WTC11 (cell line): Measurements from ENCODE around the gene CCDC6. TPM values are rescaled to one million over a fixed set of nuclear protein-coding genes. Genes with fewer than 3 reads are reported as not detected.

Experiments used
- ATAC-seq: fragments of 200-7000 bp; cut with Tn5 transposase; 2 replicates; pipeline ENCODE4 v1.10.0; 2021; ENCODE audit warnings: mild to moderate bottlenecking, moderate library complexity
- CTCF ChIA-PET: fragments of 300-600 bp; sonication (Branson Sonifier 250); formaldehyde crosslinking; loops from one replicate; lab custom pipeline; 2021; ENCODE audit warnings: antibody characterized with exemption; lab: Charles Lee
- POLR2A ChIA-PET: fragments of 350-600 bp; sonication (Branson Sonifier 250); formaldehyde crosslinking; loops from one replicate; lab custom pipeline; 2021; ENCODE audit warnings: antibody characterized with exemption; lab: Charles Lee
- DNase-seq: peaks from one replicate; pipeline ENCODE4 v3.0.0; 2021; ENCODE audit warnings: low spot score
- H3K27ac Mint-ChIP-seq: 2 replicates; pipeline ENCODE4 v1.8.0; 2021; ENCODE audit warnings: mixed read lengths
- H3K27me3 Mint-ChIP-seq: 2 replicates; pipeline ENCODE4 v1.8.0; 2021; ENCODE audit warnings: low read depth, mild to moderate bottlenecking, moderate library complexity, mixed read lengths
- H3K36me3 Mint-ChIP-seq: 2 replicates; pipeline ENCODE4 v1.8.0; 2021; ENCODE audit warnings: mixed read lengths
- H3K4me1 Mint-ChIP-seq: 2 replicates; pipeline ENCODE4 v1.8.0; 2022; ENCODE audit warnings: mixed read lengths
- H3K4me3 Mint-ChIP-seq: 2 replicates; pipeline ENCODE4 v1.8.0; 2021; ENCODE audit warnings: mild to moderate bottlenecking, moderate library complexity, mixed read lengths
- H3K9me3 Mint-ChIP-seq: 2 replicates; pipeline ENCODE4 v1.8.0; 2021; ENCODE audit warnings: mixed read lengths
- AFF4 ChIP-seq: sonication (generic); formaldehyde crosslinking; IDR thresholded peaks from 2 replicates; pipeline ENCODE4 v1.8.1; 2023; ENCODE audit warnings: mild to moderate bottlenecking, missing genetic modification reagents, borderline replicate concordance
- ATF1 ChIP-seq: sonication (generic); formaldehyde crosslinking; IDR thresholded peaks from 2 replicates; pipeline ENCODE4 v1.8.1; 2023; ENCODE audit warnings: mild to moderate bottlenecking, moderate library complexity, missing genetic modification reagents
- ELF4 ChIP-seq: sonication (generic); formaldehyde crosslinking; IDR thresholded peaks from 2 replicates; pipeline ENCODE4 v1.8.1; 2022; ENCODE audit warnings: low read depth, mild to moderate bottlenecking, moderate library complexity, missing genetic modification reagents
- ETV6 ChIP-seq: sonication (generic); formaldehyde crosslinking; IDR thresholded peaks from 2 replicates; pipeline ENCODE4 v1.8.1; 2022; ENCODE audit warnings: mild to moderate bottlenecking, missing genetic modification reagents
- FOXK1 ChIP-seq: sonication (generic); formaldehyde crosslinking; IDR thresholded peaks from 2 replicates; pipeline ENCODE4 v1.8.0; 2022; ENCODE audit warnings: mild to moderate bottlenecking, moderate library complexity, missing genetic modification reagents
- GRHL2 ChIP-seq: fragments of 250-450 bp; sonication (Bioruptor Pico); IDR thresholded peaks from 2 replicates; pipeline ENCODE4 v1.8.0; 2022; ENCODE audit warnings: mild to moderate bottlenecking, moderate library complexity; ENCODE audit not compliant: insufficient replicate concordance, severe bottlenecking
- HMGA2 ChIP-seq: fragments of 250-450 bp; sonication (Bioruptor Pico); IDR thresholded peaks from 2 replicates; pipeline ENCODE4 v1.4.0; 2021; ENCODE audit warnings: mild to moderate bottlenecking, moderate library complexity
- HMGXB4 ChIP-seq: sonication (generic); formaldehyde crosslinking; IDR thresholded peaks from 2 replicates; pipeline ENCODE4 v1.8.1; 2023; ENCODE audit warnings: mild to moderate bottlenecking, moderate library complexity, missing genetic modification reagents
- IRF2 ChIP-seq: sonication (generic); formaldehyde crosslinking; IDR thresholded peaks from 2 replicates; pipeline ENCODE4 v1.8.0; 2022; ENCODE audit warnings: low read depth, missing genetic modification reagents, borderline replicate concordance
- KAT7 ChIP-seq: sonication (generic); formaldehyde crosslinking; IDR thresholded peaks from 2 replicates; pipeline ENCODE4 v1.8.1; 2023; ENCODE audit warnings: missing genetic modification reagents, mild to moderate bottlenecking, borderline replicate concordance
- MAX ChIP-seq: sonication (generic); formaldehyde crosslinking; IDR thresholded peaks from 2 replicates; pipeline ENCODE4 v1.8.0; 2022; ENCODE audit warnings: mild to moderate bottlenecking, missing genetic modification reagents
- NR3C1 ChIP-seq: sonication (generic); formaldehyde crosslinking; conservative IDR thresholded peaks from 2 replicates; pipeline ENCODE4 v1.8.1; 2023; ENCODE audit warnings: low read depth, mild to moderate bottlenecking, missing genetic modification reagents
- OVOL2 ChIP-seq: fragments of 250-450 bp; sonication (Bioruptor Pico); IDR thresholded peaks from 2 replicates; pipeline ENCODE4 v1.9.0; 2021; ENCODE audit warnings: mild to moderate bottlenecking, borderline replicate concordance
- RELA ChIP-seq: sonication (generic); formaldehyde crosslinking; IDR thresholded peaks from 2 replicates; pipeline ENCODE4 v1.8.1; 2022; ENCODE audit warnings: missing genetic modification reagents, mild to moderate bottlenecking, borderline replicate concordance
- RORB ChIP-seq: fragments of 250-450 bp; sonication (Bioruptor Pico); IDR thresholded peaks from 2 replicates; pipeline ENCODE4 v1.9.0; 2021; ENCODE audit warnings: mild to moderate bottlenecking
- TP53 ChIP-seq: sonication (generic); formaldehyde crosslinking; IDR thresholded peaks from 2 replicates; pipeline ENCODE4 v1.8.1; 2023; ENCODE audit warnings: mild to moderate bottlenecking, missing genetic modification reagents
- ZNF263 ChIP-seq: sonication (generic); formaldehyde crosslinking; IDR thresholded peaks from 2 replicates; pipeline ENCODE4 v1.8.1; 2022; ENCODE audit warnings: low read depth, mild to moderate bottlenecking, moderate library complexity, missing genetic modification reagents
- ZNF671 ChIP-seq: fragments of 250-450 bp; sonication (Bioruptor Pico); IDR thresholded peaks from 2 replicates; pipeline ENCODE4 v1.8.0; 2021; ENCODE audit warnings: mild to moderate bottlenecking
- total RNA-seq: library from RNA; stranded (reverse); gene quantifications from 3 replicates; pipeline ENCODE4 v1.2.3, GENCODE V29; 2021
- TF ChIP-seq, protein P1 (sequence below): fragments of 250-450 bp; sonication (Bioruptor Pico); IDR thresholded peaks from 2 replicates; pipeline ENCODE4 v2.1.2; 2022; ENCODE audit warnings: mild to moderate bottlenecking, moderate library complexity
- TF ChIP-seq, protein P2 (sequence below): fragments of 250-450 bp; sonication (Bioruptor Pico); IDR thresholded peaks from 2 replicates; pipeline ENCODE4 v1.9.0; 2021; ENCODE audit warnings: mild to moderate bottlenecking, borderline replicate concordance
- TF ChIP-seq, protein P3 (sequence below): fragments of 250-450 bp; sonication (Bioruptor Pico); IDR thresholded peaks from 2 replicates; pipeline ENCODE4 v1.9.0; 2021; ENCODE audit warnings: mild to moderate bottlenecking

CCDC6 gene
- total RNA-seq, 1 experiment from 2014 or later: 55.2 TPM

DNA sequence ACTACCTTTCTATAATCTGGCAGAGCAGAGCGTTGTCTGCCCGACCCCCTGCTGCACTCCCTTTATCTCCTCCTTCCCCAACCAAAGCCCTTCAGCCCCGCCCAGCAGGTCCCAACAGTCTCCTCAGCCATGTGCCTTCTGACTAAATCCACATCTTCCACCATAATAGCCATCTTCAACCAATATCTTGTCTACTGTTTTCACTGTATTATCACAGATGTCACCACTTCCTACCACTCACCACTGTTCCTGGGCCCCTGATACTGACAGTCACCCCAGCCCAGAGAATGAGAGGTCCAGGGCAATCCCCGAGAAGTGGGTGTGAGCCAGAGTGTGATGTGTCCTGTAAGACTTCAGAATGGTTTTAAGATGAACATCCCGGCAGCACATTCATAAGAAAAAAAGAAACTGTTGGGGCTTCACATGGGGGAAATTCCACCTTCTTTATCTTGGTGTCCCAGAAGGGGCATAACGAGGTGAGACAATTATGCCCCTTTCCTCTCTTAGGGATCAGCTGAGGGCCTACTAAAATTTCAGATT, 25.3 kb downstream of the CCDC6 start (continued):
- TF ChIP-seq, protein P1, sequence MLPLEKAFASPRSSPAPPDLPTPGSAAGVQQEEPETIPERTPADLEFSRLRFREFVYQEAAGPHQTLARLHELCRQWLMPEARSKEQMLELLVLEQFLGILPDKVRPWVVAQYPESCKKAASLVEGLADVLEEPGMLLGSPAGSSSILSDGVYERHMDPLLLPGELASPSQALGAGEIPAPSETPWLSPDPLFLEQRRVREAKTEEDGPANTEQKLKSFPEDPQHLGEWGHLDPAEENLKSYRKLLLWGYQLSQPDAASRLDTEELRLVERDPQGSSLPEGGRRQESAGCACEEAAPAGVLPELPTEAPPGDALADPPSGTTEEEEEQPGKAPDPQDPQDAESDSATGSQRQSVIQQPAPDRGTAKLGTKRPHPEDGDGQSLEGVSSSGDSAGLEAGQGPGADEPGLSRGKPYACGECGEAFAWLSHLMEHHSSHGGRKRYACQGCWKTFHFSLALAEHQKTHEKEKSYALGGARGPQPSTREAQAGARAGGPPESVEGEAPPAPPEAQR (CRISPR knock-in tag): no peak
- TF ChIP-seq ZNF671 (CRISPR knock-in tag) (no peak), NR3C1 (CRISPR knock-in tag) (no peak), AFF4 (CRISPR knock-in tag) (no peak)

DNA sequence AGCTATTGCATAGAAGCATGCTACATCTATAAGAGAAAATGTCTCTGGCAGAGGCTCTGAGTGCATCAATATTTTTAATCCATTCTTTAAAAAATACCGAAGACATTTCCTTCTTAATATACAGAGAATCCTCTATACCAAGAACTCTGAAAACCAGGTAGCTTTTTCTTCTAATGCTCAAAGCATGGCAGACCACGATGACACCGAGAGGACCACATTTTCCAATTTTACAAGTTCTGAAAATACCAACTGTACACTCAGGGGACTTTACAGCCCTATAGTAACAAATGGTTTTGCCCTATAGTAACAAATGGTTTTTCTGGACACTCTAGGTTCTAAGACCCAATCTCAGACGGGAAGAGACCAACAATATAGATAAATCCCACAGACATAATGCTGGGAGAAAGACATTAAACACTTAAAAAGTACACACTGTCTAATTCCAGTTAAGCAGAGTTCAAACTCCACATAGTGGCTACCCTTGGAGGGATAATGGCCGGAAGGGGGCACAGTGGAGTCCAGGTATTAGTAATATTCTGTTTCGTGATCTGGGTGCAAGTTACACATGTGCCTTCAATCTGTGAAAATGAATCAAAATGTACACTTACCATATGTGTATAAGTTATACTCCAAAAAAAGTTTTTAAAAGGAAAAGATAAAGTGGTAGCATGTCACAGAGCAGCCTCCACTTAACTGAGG, 26.2 kb downstream of the CCDC6 start:
- ChIA-PET POLR2A (no interaction called here), CTCF (interaction anchor here (1.1 kb wide), 1 partner anchor 49 kb away, joined by 5 read pairs; no protein-coding TSS in a partner anchor)
- Mint-ChIP-seq H3K27me3 (no peaks in the 10 kb centered on the region), H3K4me3 (no peak overlapping the region), H3K4me1 (peaks cover 68% of the 10 kb centered on the region), H3K36me3 (no peaks in the 10 kb centered on the region), H3K9me3 (no peaks in the 10 kb centered on the region), H3K27ac (no peak overlapping the region)
- DNase-seq: no peak
- no peak for ATAC-seq
- TF ChIP-seq OVOL2 (CRISPR knock-in tag) (no peak), HMGA2 (CRISPR knock-in tag) (no peak), ATF1 (no peak), ZNF263 (CRISPR knock-in tag) (no peak), RORB (CRISPR knock-in tag) (no peak), RELA (no peak), FOXK1 (no peak), TP53 (CRISPR knock-in tag) (no peak), IRF2 (no peak), ELF4 (no peak), KAT7 (CRISPR knock-in tag) (no peak), ETV6 (CRISPR knock-in tag) (no peak), MAX (CRISPR knock-in tag) (no peak), GRHL2 (no peak), HMGXB4 (CRISPR knock-in tag) (no peak)
- TF ChIP-seq, protein P2, sequence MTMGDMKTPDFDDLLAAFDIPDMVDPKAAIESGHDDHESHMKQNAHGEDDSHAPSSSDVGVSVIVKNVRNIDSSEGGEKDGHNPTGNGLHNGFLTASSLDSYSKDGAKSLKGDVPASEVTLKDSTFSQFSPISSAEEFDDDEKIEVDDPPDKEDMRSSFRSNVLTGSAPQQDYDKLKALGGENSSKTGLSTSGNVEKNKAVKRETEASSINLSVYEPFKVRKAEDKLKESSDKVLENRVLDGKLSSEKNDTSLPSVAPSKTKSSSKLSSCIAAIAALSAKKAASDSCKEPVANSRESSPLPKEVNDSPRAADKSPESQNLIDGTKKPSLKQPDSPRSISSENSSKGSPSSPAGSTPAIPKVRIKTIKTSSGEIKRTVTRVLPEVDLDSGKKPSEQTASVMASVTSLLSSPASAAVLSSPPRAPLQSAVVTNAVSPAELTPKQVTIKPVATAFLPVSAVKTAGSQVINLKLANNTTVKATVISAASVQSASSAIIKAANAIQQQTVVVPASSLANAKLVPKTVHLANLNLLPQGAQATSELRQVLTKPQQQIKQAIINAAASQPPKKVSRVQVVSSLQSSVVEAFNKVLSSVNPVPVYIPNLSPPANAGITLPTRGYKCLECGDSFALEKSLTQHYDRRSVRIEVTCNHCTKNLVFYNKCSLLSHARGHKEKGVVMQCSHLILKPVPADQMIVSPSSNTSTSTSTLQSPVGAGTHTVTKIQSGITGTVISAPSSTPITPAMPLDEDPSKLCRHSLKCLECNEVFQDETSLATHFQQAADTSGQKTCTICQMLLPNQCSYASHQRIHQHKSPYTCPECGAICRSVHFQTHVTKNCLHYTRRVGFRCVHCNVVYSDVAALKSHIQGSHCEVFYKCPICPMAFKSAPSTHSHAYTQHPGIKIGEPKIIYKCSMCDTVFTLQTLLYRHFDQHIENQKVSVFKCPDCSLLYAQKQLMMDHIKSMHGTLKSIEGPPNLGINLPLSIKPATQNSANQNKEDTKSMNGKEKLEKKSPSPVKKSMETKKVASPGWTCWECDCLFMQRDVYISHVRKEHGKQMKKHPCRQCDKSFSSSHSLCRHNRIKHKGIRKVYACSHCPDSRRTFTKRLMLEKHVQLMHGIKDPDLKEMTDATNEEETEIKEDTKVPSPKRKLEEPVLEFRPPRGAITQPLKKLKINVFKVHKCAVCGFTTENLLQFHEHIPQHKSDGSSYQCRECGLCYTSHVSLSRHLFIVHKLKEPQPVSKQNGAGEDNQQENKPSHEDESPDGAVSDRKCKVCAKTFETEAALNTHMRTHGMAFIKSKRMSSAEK (CRISPR knock-in tag): no peak
- TF ChIP-seq, protein P3, sequence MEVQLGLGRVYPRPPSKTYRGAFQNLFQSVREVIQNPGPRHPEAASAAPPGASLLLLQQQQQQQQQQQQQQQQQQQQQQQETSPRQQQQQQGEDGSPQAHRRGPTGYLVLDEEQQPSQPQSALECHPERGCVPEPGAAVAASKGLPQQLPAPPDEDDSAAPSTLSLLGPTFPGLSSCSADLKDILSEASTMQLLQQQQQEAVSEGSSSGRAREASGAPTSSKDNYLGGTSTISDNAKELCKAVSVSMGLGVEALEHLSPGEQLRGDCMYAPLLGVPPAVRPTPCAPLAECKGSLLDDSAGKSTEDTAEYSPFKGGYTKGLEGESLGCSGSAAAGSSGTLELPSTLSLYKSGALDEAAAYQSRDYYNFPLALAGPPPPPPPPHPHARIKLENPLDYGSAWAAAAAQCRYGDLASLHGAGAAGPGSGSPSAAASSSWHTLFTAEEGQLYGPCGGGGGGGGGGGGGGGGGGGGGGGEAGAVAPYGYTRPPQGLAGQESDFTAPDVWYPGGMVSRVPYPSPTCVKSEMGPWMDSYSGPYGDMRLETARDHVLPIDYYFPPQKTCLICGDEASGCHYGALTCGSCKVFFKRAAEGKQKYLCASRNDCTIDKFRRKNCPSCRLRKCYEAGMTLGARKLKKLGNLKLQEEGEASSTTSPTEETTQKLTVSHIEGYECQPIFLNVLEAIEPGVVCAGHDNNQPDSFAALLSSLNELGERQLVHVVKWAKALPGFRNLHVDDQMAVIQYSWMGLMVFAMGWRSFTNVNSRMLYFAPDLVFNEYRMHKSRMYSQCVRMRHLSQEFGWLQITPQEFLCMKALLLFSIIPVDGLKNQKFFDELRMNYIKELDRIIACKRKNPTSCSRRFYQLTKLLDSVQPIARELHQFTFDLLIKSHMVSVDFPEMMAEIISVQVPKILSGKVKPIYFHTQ (CRISPR knock-in tag): no peak
